Subcutaneous abdominal adipose tissue (tissue), 5 donors: ENCODE data around the gene FOXRED2.

Experiments used
- H3K27ac ChIP-seq: one replicate; pipeline ENCODE4 v1.7.0; 2013; ENCODE audit warnings: low read depth, mild to moderate bottlenecking, inconsistent platforms, low read length, moderate library complexity
- H3K27me3 ChIP-seq, 5 donors: one replicate each; pipeline ENCODE4 v1.7.0; 2013; ENCODE audit warnings: low read length in 5 of 5, inconsistent platforms in 1 of 5; ENCODE audit not compliant: control insufficient read depth in 5 of 5, insufficient read depth in 4 of 5
- H3K36me3 ChIP-seq, 5 donors: one replicate each; pipeline ENCODE4 v1.7.0; 2013; ENCODE audit warnings: low read length in 5 of 5; ENCODE audit not compliant: control insufficient read depth in 5 of 5, insufficient read depth in 5 of 5
- H3K4me1 ChIP-seq, 5 donors: one replicate each; pipeline ENCODE4 v1.7.0; 2013; ENCODE audit warnings: low read length in 5 of 5, mild to moderate bottlenecking in 3 of 5, moderate library complexity in 1 of 5; ENCODE audit not compliant: control insufficient read depth in 5 of 5, insufficient read depth in 5 of 5
- H3K4me3 ChIP-seq, 5 donors: one replicate each; pipeline ENCODE4 v1.7.0; 2013; ENCODE audit warnings: low read length in 5 of 5, low read depth in 1 of 5
- H3K9ac ChIP-seq, 5 donors: one replicate each; pipeline ENCODE4 v1.7.0; 2013; ENCODE audit warnings: low read length in 5 of 5, mild to moderate bottlenecking in 4 of 5, moderate library complexity in 3 of 5
- H3K9me3 ChIP-seq, 5 donors: one replicate each; pipeline ENCODE4 v1.7.0; 2013; ENCODE audit warnings: low read length in 5 of 5; ENCODE audit not compliant: control insufficient read depth in 5 of 5
- donor health status: healthy.
- donor health status: healthy.
- donor health status: healthy.
- donor health status: healthy.
- donor health status: healthy.

Gene FOXRED2

GRCh38 chr22:36464715-36465231 is 42.1 kb downstream of the FOXRED2 start:
- H3K9ac ChIP-seq: peak overlapping the region in 2 of 5 donors; percentile 38 to 41
- peaks cover 5 to 68% (median 44%) of the 10 kb centered on the region in 5 donors for H3K4me1 ChIP-seq
- H3K4me3 ChIP-seq: no peak overlapping the region
- no peaks in the 10 kb centered on the region for H3K27me3 ChIP-seq
- peaks cover 0 to 20% (median 17%) of the 10 kb centered on the region in 5 donors for H3K36me3 ChIP-seq
- no peaks in the 10 kb centered on the region for H3K9me3 ChIP-seq
- H3K27ac ChIP-seq: peak overlapping the region; percentile 77

GRCh38 chr22:36463783-36464184 is 43.1 kb downstream of the FOXRED2 start:
- H3K27ac ChIP-seq: peak overlapping the region; percentile 77
- peaks cover 5 to 64% (median 44%) of the 10 kb centered on the region in 5 donors for H3K4me1 ChIP-seq
- no peak overlapping the region for H3K4me3 ChIP-seq
- H3K36me3 ChIP-seq: peaks cover 0 to 20% (median 15%) of the 10 kb centered on the region in 5 donors
- no peak overlapping the region for H3K9ac ChIP-seq
- H3K9me3 ChIP-seq: no peaks in the 10 kb centered on the region
- no peaks in the 10 kb centered on the region for H3K27me3 ChIP-seq

- peak overlapping the region; percentile 60 for H3K27ac ChIP-seq
- H3K27me3 ChIP-seq: no peaks in the 10 kb centered on the region
- no peaks in the 10 kb centered on the region for H3K9me3 ChIP-seq
- H3K36me3 ChIP-seq: peaks cover 0 to 9% (median 6%) of the 10 kb centered on the region in 5 donors
- no peak overlapping the region for H3K4me3 ChIP-seq
- H3K4me1 ChIP-seq: peaks cover 13 to 62% (median 46%) of the 10 kb centered on the region in 5 donors
- H3K9ac ChIP-seq: peak overlapping the region in 1 of 5 donors; percentile 45
These were observed 44.9 kb downstream of the FOXRED2 start for GRCh38 chr22:36461665-36462649.

- Histone ChIP-seq H3K9ac (no peak overlapping the region), H3K9me3 (no peaks in the 10 kb centered on the region), H3K27me3 (no peaks in the 10 kb centered on the region), H3K27ac (no peak overlapping the region), H3K4me3 (no peak overlapping the region), H3K36me3 (no peaks in the 10 kb centered on the region), H3K4me1 (peaks cover 8 to 55% (median 38%) of the 10 kb centered on the region in 5 donors)
These were observed 46.6 kb downstream of the FOXRED2 start for GRCh38 chr22:36460202-36460601.

GRCh38 chr22:36457688-36458450 is 49.0 kb downstream of the FOXRED2 start:
- no peaks in the 10 kb centered on the region for H3K36me3 ChIP-seq
- H3K4me3 ChIP-seq: no peak overlapping the region
- no peaks in the 10 kb centered on the region for H3K9me3 ChIP-seq
- no peaks in the 10 kb centered on the region for H3K27me3 ChIP-seq
- peak overlapping the region; percentile 73 for H3K27ac ChIP-seq
- peak overlapping the region in 2 of 5 donors; percentile 52 to 55 for H3K9ac ChIP-seq
- peaks cover 8 to 58% (median 36%) of the 10 kb centered on the region in 5 donors for H3K4me1 ChIP-seq

- Histone ChIP-seq H3K4me3 (no peak overlapping the region), H3K9ac (no peak overlapping the region), H3K27me3 (no peaks in the 10 kb centered on the region), H3K27ac (no peak overlapping the region), H3K4me1 (peaks cover 13 to 61% (median 38%) of the 10 kb centered on the region in 5 donors), H3K36me3 (no peaks in the 10 kb centered on the region), H3K9me3 (no peaks in the 10 kb centered on the region)
These were observed 50.4 kb downstream of the FOXRED2 start for GRCh38 chr22:36456464-36456845.

- peak overlapping the region; percentile 47 to 69 (median 54) for H3K4me3 ChIP-seq
- no peaks in the 10 kb centered on the region for H3K9me3 ChIP-seq
- peaks cover 15 to 62% (median 44%) of the 10 kb centered on the region in 5 donors for H3K4me1 ChIP-seq
- peak overlapping the region; percentile 86 for H3K27ac ChIP-seq
- H3K9ac ChIP-seq: peak overlapping the region in 4 of 5 donors; percentile 37 to 82 (median 60)
- H3K36me3 ChIP-seq: no peaks in the 10 kb centered on the region
- H3K27me3 ChIP-seq: no peaks in the 10 kb centered on the region
These were observed 51.0 kb downstream of the FOXRED2 start for GRCh38 chr22:36455571-36456463.

GRCh38 chr22:36454916-36455570 is 51.8 kb downstream of the FOXRED2 start:
- Histone ChIP-seq H3K9me3 (no peaks in the 10 kb centered on the region), H3K27me3 (no peaks in the 10 kb centered on the region), H3K4me3 (peak overlapping the region; percentile 48 to 69 (median 61)), H3K4me1 (peaks cover 15 to 66% (median 44%) of the 10 kb centered on the region in 5 donors), H3K27ac (peak overlapping the region; percentile 86), H3K9ac (peak overlapping the region in 4 of 5 donors; percentile 58 to 82 (median 72)), H3K36me3 (no peaks in the 10 kb centered on the region)
